ENCODE data around the gene DNAJC15. TPM values are rescaled to one million over a fixed set of nuclear protein-coding genes. Genes with fewer than 3 reads are reported as not detected.

DNAJC15 gene
- total and polyA plus RNA-seq, 2 of the 8 experiments (the other 6 are each of a cell fraction or from before 2014, with no cell fraction given) = 5.8 to 20.8 TPM

- TF ChIP-seq CHD7 (IDR thresholded peaks at IDR 0.05; ENCODE audit: insufficient replicate concordance, low read length) (no peak), BRCA1 (IDR thresholded peaks at IDR 0.05; ENCODE audit: low read depth, low read length) (no peak), SRF (IDR thresholded peaks at IDR 0.05; ENCODE audit: low read depth, low read length) (no peak), EP300 (IDR thresholded peaks at IDR 0.05; ENCODE audit: borderline replicate concordance in 1 of 2, low read depth in 2 of 2, low read length in 2 of 2) (no peak), ATF2 (IDR thresholded peaks at IDR 0.05; ENCODE audit: low read length) (no peak), YY1 (IDR thresholded peaks at IDR 0.05; ENCODE audit: low read depth, low read length) (no peak), ZNF274 (IDR thresholded peaks at IDR 0.05; ENCODE audit: borderline replicate concordance, extremely low read depth, low read length) (no peak)
These were observed 88.4 kb downstream of the DNAJC15 start (continued) for GRCh38 chr13:43111559-43112400.
